ENCODE data around the gene PRKCH. TPM values are rescaled to one million over a fixed set of nuclear protein-coding genes. Genes with fewer than 3 reads are reported as not detected.
"Not testable (repeated sequence)": the region's sequence is repeated elsewhere in the genome, so short reads cannot be mapped to it uniquely, and the experiment has no call there.

PRKCH gene
- total RNA-seq, 1 donor from 2014 or later: 34.4 TPM

- DNase-seq: no peak
Measured at GRCh38 chr14:61516118-61516743, 194.9 kb downstream of the PRKCH start.

- no peak for DNase-seq
Measured at GRCh38 chr14:61516964-61517653, 195.7 kb downstream of the PRKCH start.

DNA sequence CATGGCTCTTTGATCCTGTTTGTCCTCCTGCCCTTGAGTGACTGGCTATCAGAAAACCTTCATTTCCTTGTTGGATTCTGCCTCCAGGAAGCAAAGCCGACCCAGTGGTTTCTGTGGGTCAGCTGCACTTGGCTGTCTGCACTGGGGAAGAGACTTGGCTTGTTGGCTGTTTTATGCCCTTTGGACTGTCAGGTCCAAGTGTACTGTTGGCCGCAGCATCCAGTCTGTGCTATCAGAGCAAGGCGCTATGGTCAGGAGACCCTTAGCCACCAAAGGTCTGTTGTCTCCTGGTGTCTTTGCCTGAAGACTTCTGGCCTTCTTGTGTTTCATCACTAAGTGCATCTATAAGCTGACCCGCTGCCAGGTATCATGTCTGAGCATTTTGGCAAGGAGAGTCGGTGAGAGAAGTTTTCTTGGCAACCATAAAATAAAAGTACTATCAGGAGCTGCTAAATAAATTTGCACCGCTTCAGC lies 196.6 kb downstream of the PRKCH start:
- no peak for DNase-seq

GRCh38 chr14:61518403-61518802 lies 197.0 kb downstream of the PRKCH start:
- DNase-seq: no peak

DNA sequence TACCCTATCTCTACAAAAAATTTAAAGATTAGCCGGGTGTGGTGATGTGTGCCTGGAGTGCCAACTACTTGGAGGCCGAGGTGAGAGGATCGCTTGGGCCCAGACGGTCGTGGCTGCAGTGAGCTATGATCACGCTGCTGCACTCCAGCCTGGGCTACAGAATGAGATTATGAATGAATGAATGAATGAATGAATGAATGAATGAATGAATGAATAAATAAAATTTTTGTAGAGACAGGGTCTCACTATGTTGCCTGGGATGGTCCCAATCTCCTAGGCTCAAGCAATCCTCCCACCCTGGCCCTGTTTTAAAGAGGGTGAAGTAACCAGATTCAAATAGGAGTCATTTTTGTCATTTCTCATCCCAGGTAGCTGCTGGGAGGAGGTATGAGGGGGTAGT lies 197.7 kb downstream of the PRKCH start:
- DNase-seq: no peak

DNA sequence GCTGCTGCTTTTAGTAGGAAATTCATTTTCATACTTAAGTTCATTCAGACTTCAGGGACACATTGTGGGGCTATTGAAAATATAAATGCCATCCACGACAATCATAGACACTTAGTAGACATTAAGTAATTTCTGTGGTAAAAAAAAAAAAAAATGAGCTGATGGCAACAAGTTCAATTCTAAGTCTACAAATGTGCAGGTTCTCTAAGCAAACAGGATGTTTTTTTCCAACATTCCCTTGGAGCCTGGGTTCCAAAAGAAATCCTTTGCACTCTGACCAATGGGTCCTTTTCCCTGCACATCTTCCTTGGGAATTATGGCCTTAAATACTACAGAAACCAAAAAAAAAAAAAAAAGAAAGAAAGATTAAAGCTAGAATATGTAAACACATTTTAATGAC lies 198.4 kb downstream of the PRKCH start:
- no peak for DNase-seq

GRCh38 chr14:61520576-61520975 lies 199.2 kb downstream of the PRKCH start:
- no peak for DNase-seq

GRCh38 chr14:61521773-61522172 lies 200.4 kb downstream of the PRKCH start:
- no peak for DNase-seq

GRCh38 chr14:61523751-61524150 lies 202.4 kb downstream of the PRKCH start:
- no peak for DNase-seq

DNA sequence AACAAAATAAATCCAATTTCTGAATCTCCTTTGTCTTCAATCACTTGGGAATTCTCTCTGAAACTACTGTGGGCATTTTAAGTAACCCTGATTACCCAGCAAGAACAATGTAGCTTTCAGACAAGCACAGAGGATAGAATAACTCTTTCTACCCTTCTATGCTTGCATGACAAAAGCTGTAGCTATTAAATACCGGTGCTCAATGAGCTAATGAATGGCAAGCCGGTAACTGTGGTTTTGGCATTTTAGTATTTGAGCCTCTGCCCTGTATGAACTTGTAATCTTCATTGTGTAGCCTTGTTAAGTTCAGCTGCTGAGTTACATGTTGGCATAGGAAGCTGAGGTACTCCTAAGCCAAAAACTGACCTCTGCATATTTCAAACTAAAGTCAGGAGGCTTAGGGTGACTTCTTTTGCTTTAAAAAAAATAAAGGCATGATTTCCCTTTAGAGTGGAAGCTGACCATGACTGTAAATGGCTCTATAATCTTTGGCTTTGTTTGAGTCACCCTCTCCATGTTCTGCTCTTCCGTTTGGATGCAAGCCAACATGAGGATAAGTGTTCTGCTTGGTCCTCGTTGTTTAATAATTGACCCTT lies 202.9 kb downstream of the PRKCH start:
- DNase-seq: no peak

DNA sequence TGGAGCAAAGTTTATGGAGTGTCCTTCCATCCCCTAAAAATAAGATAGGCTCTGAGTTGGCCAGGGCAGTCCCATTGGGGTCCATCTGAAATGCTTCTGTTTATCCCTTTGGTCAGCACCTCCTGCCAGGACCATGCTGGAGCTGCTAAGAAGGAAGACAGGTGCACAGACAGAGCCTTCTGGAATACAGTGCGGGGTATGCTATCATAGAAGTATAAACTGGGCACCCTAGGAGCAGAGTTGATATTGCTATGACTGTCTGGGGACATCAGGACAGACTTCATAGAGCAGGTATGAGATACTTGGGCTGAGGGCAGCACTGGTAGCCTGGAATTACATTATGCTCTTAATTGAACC lies 203.5 kb downstream of the PRKCH start:
- no peak for DNase-seq

DNA sequence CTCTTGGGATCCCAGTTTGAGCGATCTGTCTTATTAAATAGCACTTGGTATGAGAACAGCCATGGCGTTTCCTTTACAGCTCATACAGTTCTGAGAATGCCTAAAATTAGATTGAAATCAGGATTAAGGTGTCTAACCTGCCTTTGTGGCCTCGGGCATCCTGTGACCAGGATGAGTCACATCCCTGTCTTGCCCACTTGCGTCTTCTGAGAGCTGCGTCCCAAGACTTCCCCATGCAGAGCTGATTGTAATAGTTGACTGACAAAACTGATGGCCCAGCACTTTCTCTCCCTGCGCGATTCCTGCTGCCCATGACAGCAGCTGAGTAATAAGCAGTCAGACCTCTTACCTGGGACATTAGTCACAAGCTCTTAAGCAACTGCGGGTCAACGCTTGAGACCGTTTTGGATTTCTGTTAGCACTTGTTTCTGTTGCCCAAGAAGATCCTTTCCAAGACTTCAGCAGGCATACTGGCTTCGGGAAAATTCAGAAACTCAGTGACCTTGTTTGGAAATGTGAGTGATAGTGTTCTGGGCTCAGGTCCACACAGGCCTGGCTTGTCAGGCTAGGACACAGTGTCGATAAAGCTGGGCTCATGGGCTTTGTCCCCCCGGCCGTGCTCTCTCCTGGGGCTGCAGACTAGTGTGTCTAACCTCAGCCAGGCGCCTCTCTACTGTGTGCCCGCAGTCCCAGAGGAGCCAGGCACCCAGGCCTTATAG lies 204.1 kb downstream of the PRKCH start:
- DNase-seq: no peak

DNA sequence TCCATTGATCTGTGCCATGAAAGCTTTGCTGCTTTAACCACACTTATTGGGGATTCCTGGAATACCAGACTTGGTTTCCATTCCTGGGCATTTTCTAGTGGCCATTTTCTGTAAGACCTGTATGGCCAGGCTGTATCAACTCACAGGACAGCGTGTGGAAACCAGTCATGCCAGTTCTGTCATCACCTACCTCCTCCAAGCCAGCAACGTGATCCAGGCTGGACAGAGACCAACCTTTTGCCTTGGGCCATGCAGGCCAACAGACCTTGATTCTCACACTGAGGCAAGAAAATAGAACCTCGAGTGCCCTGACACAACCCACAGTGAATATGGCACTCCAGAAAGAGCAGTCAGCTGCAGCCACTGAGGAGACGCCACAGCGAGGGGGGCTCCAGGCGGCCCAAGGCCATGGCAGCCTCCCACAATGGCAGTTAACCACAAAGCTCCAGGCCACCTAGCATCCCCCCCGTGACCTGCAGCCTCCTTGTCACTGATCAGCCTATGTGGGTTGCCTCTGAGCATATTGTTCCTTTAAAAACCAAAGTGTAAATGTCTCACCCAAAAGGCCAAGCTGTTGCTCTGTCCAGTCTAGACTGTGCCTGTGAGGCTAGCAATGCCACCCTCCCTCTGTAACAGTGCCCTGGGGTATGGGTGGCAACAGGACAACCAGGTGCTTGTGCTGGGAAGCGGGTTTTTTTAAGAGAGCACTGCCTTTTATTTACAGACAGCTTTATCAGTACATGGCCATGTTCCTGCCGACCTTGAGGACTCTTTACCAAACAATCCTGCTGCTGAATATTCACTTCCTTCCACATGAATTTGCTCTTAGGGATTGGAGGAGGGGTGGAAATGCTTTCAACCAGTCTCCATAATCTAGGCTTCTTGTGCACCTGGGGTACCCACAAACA lies 205.3 kb downstream of the PRKCH start:
- no peak for DNase-seq

DNA sequence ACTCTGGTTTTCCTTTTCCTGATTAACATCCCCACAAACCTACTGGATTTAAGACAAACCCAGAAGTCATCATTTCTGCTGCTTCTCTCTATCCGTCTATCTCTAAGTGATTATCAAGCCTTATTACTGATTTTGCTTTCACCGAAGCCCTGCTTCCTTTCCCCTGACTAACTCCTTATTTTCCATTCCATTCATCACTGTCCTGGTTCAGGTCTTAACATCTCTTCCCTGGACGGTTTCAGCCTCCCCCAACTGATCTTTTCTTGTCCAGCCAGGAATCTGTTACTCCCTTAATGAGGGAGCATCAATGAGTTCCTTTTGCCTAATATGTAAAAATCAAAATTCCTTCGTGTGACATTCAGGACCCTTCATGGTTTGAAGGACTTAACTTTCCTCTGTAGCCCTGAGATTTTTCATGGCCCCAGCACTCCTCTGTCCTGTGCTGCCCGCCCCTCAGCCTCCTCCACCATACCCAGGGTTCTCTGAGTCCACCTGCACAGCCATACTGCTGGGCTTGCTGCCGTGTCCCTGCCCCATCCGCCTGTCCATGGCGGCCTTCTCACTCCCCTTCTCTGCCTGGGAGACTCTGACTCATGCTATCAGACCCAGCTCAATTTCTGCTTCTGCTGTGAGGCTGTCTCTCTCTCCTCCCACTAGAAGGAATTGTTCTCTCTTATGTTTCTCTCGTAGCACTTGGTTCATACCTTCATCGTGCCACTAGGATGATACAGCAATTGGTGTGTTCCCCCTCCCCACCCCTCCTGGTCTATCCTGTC lies 206.1 kb downstream of the PRKCH start:
- DNase-seq: no peak

GRCh38 chr14:61528591-61529021 lies 207.2 kb downstream of the PRKCH start:
- DNase-seq: no peak

- DNase-seq: not testable (repeated sequence)
Measured at GRCh38 chr14:61529360-61529759, 208.0 kb downstream of the PRKCH start.

GRCh38 chr14:61530296-61530695 lies 208.9 kb downstream of the PRKCH start:
- no peak for DNase-seq

- no peak for DNase-seq
Measured at GRCh38 chr14:61530896-61531295, 209.5 kb downstream of the PRKCH start.

GRCh38 chr14:61531465-61532122 lies 210.2 kb downstream of the PRKCH start:
- DNase-seq: no peak

- DNase-seq: no peak
Measured at GRCh38 chr14:61532123-61532505, 210.7 kb downstream of the PRKCH start.

DNA sequence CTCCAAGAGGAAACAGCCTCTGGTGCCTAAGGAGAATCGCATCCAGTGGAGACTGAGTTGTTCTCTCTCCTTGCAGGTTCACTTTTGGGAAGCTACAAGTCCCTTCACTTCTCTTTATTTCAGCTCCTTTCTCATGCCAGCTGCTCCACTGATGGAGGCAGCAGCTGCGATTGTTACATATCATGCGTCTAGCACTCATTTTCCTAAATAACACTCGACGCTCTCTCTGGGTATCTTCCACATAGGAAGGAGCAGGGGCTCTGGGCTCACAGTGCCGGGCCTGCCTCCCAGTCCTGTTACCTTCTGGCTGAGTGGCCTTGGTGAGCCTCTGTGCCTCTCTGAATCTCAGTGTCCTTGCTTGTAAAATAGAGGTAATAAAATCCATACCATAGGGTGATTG lies 211.4 kb downstream of the PRKCH start:
- peak; percentile 42 for DNase-seq
